GM18867 (cell line): ENCODE measurements around the gene TRIO.
A peak's percentile ranks its signal among the peaks of the same experiment; 100 is the strongest.

Experiments used
- ATAC-seq: cut with Tn5 transposase; IDR thresholded peaks from one replicate; pipeline ENCODE4 v1.9.1; 2021; ENCODE audit warnings: mild to moderate bottlenecking, moderate library complexity; ENCODE audit not compliant: unreplicated experiment

The TRIO gene

GRCh38 chr5:14165375-14166106 lies 22.4 kb downstream of the TRIO start:
- ATAC-seq: no peak

GRCh38 chr5:14166437-14166836 lies 23.3 kb downstream of the TRIO start:
- no peak for ATAC-seq

- peak; percentile 40 for ATAC-seq
Measured at GRCh38 chr5:14167211-14167845, 24.2 kb downstream of the TRIO start.

- peak; percentile 42 for ATAC-seq
Measured at GRCh38 chr5:14168144-14168792, 25.1 kb downstream of the TRIO start.

GRCh38 chr5:14168793-14169262 lies 25.7 kb downstream of the TRIO start:
- no peak for ATAC-seq

GRCh38 chr5:14171046-14171445 lies 27.9 kb downstream of the TRIO start:
- no peak for ATAC-seq

- no peak for ATAC-seq
Measured at GRCh38 chr5:14171621-14172020, 28.5 kb downstream of the TRIO start.

- ATAC-seq: peak; percentile 59
Measured at GRCh38 chr5:14172149-14172795, 29.1 kb downstream of the TRIO start.

- peak; percentile 7 for ATAC-seq
Measured at GRCh38 chr5:14173377-14174229, 30.5 kb downstream of the TRIO start.

- peak; percentile 30 for ATAC-seq
Measured at GRCh38 chr5:14174230-14174636, 31.1 kb downstream of the TRIO start.

GRCh38 chr5:14175381-14175780 lies 32.2 kb downstream of the TRIO start:
- no peak for ATAC-seq

GRCh38 chr5:14176888-14177287 lies 33.7 kb downstream of the TRIO start:
- no peak for ATAC-seq

GRCh38 chr5:14177634-14178033 lies 34.5 kb downstream of the TRIO start:
- no peak for ATAC-seq

- ATAC-seq: no peak
Measured at GRCh38 chr5:14178091-14178490, 34.9 kb downstream of the TRIO start.

- no peak for ATAC-seq
Measured at GRCh38 chr5:14178671-14179211, 35.6 kb downstream of the TRIO start.

GRCh38 chr5:14179446-14179845 lies 36.3 kb downstream of the TRIO start:
- ATAC-seq: no peak

GRCh38 chr5:14180437-14180836 lies 37.3 kb downstream of the TRIO start:
- ATAC-seq: no peak

GRCh38 chr5:14181299-14181968 lies 38.3 kb downstream of the TRIO start:
- no peak for ATAC-seq

GRCh38 chr5:14182761-14183160 lies 39.6 kb downstream of the TRIO start:
- ATAC-seq: no peak
